SKM-1 treated with dmso at 0.1 percent for 144 hours (cell line): ENCODE measurements around the gene MAN1A1.
"Not testable (repeated sequence)": the region's sequence is repeated elsewhere in the genome, so short reads cannot be mapped to it uniquely, and the experiment has no call there.

ENCODE experiments used
- DNase-seq: peaks from one replicate; lab custom pipeline; 2025; ENCODE audit not compliant: unreplicated experiment; lab: John Stamatoyannopoulos, UW

The MAN1A1 gene

DNA sequence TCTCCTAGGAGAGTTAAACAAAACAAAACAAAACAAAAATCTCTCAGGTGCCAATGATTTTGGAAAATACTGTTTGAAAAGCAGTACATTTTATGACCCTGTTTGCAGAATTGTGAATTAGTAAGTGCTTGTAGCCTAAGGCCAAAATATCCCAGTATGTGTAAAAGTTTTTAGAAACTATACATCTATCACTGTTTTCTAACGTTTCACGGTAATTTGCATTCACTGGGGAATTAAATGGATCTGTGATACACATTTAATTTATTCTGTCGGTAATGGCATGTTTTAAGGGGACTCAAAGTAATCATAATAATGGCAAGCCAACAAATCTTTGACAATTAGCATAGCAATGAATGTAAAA, 175.5 kb downstream of the MAN1A1 start:
- DNase-seq = no peak

DNA sequence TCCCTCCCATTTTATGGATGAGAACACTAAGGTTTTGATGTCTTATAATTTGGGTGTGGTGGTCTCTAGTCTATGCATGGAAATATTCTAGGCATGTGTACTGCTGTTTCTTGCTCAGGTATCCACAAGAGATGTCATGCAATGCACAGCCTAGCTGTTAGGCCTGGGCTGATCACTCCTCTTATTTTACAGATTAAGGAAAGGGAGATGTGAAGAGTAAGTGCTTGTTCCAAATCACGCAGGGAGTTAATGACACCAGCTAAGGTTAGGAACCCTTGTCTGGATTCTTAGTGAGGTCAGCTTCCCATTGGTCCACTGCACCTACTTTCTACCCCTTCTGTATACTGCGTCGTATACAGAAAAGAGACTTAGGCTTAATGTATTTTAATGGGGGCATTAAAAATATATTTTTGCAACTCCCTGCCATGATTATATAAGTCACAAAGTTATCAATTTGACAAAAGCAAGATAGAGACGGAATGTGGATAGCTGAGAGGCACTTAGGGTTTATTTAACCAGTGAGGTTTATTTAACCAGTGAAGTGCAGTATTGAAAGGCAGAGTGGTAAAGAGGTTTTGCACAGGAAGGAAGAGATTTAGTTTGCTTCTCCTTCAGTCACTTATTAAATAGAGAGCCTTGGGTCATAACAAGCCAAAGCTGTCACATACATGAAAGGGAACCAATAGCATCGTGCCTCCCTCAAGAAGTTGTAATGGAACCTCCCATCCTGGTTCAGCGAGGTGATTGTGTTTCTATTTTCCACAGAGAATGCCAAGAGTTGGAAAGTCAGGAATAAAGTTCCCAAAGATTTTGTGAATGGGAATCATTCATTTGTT, 176.1 kb downstream of the MAN1A1 start:
- DNase-seq = no peak

DNA sequence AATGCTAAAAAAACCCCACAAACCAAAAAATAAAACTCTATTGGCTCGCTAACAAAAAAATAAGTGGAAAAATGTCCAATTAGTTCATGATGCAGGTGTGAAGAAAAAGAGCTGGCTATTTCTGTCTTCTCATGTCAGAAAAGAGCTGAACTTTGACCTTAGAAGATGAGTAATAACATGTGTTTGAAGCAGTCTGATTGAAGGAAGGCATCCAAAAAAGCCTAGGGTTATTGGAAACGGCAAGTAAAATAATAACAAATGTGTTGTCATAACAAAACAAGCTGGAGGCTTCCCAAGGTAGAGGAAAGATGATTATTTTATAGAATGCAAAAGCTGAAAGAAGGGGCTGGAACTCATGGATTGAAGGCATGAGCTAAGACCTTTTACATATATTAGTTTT, 176.7 kb downstream of the MAN1A1 start:
- DNase-seq = no peak

DNA sequence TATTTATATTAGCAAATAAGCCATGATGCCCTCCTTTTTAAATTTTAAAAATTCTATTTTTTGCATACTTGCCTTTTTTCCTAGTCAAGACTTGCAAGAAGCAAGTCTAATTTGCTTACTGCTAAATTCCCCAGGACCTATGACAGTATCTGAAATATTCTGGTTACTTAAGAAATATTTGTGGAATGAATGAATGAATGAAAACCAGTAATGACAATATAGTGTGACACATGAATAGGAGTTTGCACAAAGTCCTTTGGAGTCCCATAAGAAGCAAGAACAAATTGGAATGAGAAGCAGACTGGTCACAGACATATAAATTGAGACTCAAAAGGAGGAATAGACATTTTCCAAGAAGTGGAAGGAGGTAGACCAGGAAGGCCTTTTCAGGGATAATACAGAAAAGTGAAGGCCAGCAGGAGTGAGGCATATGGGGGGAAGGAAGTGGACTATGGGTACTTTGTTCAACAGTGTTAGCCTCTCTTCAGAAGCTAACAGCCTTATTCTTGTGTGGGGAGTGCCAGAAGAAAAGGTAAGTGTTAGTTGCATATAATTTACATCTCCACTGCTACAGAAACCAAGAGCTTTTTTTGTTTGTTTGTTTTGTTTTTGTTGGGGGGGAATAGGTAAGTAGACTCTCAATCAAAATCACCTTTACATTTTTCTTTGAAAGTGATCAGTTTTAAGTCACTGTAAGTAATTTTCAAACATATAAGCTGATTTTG, 177.5 kb downstream of the MAN1A1 start:
- no peak for DNase-seq

DNA sequence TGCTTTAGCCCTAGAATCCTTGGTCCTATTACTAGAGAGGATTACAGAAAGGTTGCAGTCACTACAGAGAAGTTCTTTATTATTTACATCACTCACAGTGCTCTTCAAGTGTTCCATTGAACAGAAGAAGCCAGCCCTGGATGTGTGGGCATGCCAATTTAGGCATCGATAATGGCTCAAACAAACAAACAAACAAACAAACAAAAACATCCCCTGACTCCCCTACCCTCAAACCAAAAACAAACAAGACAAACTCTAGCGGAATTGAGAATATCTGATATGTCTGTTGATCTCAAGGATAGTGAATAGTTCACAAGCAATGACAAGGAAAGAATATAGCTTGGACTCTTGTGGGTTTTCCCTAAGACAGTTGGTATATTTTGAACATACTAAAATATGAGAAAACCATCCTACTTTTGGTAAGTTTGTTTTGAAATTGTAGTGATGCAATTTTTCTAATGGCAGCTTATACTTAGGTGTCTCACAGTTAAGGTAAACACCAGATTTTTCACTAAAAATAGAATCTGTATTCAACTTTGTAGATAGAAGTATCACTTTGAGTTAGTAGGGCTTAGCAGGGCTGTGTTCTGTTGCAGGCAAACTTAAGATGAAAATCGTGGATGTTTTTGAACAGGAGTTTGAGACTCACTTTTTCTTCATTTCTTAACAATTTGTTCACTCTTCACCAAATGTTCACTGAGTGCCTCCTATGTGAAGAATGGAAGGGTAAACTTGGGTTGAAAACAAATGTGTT, 178.3 kb downstream of the MAN1A1 start:
- no peak for DNase-seq

DNA sequence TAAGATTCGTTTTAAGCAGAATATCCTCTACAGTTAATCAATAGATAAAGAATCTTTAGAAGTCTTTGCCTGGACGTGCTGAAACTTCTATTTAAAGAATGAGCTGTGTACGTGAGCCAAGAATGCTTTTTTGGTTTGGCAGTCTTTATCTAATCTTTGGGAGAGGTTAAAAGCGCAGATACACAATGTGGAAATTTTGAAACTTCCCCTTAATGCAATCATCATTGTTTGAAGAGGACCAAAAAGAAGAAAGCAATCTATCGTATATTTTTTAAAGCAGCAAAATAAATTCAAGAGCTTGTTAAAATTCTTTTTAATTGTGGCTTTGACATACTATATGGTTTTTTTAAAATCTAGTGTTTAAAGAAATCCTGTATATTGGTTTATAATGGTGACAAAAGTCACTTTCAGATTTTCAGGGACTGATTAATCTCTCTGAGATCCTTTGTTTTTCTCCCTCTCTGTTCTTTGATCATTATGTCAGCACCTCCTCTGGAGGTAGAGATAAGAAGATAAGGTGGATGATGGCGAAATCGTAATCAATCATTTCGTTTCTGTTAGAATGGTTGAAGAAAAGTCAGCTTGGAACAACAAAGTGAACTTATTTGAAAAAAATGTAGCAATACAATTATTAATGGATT, 179.0 kb downstream of the MAN1A1 start:
- DNase-seq = peak; percentile 20

DNA sequence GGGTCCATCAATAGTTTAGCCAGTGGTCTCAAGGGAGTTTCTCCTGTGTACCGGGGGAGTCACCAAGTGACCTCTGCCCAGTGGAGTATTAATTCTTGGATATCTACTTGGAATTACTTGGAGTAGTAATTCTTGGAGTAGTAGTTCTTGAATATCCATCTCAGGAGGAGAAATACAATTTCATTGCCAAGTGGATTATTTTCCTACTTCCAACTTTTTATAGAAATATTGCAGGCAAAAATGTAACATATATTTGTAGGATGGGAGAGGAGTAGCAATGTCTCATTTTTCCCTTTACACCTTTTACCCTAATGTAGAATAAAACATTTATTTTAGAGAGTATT, 179.5 kb downstream of the MAN1A1 start:
- DNase-seq = no peak

DNA sequence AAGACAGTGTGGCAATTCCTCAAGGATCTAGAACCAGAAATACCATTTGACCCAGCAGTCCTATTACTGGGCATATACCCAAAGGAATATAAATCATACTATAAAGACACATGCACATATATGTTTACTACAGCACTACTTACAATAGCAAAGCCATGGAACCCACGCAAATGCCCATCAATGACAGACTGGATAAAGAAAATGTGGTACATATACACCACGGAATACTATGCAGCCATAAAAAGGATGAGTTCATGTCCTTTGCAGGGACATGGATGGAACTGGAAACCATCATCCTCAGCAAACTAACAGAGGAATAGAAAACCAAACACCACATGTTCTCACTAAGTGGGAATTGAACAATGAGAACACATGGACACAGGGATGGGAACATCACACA, 180.2 kb downstream of the MAN1A1 start:
- DNase-seq = not testable (repeated sequence)

DNA sequence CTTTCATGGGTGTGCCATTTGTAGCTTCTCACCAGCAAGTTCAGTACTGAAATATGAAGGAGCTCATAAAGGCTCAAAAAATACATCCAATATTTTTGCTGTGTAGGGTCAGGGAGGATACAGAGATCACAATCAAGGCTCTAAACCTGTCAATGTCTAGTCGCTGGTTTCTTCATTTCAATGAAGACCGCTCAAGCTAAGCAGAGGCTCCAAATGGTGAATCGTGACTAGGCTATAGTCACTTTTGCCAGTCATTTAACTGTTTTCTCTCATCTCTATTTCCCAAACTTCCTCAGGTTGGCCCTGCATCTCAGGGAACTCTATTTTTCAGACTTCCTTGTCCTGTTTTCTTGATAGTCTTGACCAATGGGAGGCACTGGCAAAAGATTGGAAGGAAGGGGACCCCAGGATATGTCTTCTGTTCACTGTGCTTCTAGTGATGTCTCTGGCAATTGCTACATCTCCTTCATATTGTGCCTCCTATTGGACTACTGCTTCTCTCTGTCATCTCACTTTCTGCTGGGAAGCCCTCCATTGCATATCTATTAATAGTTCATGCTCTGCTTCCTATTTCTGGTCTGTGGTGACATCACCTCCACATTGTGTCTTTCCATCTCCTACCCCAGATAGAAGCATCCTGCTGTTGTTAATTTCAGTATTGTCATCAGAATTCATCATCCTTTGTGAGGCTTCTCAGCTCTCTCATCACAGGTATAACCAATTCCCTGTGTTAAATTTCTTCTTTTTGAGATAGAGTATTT, 183.4 kb downstream of the MAN1A1 start:
- DNase-seq = no peak

DNA sequence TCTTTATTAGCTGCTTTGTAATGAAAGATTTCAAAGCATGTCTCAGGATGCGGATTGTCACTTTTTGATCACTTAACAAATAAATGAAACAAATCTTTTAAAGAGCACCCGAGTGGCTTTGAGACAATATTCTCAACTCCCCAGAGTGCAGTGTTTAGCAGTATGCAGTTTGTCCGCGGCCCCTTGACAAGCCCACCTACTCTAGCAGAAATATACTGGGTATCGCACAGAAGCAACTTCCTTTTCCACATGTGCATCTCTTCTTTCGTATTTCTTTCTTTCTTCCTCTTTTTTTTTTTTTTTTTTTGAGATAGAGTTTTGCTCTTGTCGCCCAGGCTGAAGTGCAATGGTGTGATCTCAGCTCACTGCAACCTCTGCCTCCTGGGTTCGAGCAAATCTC, 186.6 kb downstream of the MAN1A1 start:
- DNase-seq = peak; percentile 5

DNA sequence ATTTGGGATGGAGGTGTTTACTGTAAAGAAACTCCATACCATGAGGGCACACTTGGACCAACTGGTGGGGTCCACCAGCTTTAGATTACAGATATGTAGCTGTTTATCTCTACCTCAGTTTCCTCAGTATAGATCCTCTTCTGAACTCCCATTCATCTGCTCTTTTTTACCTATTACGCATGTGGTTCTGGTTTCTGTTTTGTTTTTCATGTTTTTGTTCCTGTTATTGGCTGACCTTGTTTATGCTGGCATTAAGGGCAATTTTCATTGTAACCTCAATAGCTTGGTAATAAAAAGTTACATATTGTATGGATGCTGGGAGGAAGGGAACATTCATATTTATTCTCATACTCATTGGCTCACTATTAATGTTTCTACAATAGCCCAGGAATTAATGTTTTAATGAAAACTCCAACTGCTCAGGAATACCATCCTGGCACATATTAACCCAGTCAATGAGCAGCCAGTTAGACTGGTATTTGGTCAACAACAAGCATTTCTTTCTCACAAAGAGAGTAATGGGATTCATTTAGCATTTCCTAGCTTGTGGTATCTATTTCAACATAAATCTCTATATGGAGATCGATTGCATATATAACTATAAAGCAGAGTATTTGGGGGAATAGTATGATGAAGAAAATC, 187.3 kb downstream of the MAN1A1 start:
- DNase-seq = no peak

DNA sequence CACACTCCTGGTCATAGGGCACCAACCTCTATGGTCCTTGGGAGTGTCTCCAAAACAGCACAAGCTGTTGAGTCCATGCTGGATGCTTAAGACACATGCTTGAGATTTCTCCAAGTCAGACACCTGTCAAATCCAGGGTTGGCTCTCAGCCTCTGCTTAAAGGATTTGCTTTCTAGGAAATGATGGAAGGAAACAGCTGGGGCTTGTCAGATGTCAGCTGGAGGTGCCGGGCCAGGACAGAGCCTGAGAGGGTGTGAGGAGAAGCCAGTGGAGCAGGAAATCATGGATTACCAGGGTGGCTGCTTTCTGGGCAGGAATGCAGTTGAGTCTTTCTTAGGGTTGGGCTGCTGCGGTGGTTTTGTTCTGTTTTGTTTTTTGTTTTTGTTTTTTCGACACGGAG, 188.1 kb downstream of the MAN1A1 start:
- no peak for DNase-seq

DNA sequence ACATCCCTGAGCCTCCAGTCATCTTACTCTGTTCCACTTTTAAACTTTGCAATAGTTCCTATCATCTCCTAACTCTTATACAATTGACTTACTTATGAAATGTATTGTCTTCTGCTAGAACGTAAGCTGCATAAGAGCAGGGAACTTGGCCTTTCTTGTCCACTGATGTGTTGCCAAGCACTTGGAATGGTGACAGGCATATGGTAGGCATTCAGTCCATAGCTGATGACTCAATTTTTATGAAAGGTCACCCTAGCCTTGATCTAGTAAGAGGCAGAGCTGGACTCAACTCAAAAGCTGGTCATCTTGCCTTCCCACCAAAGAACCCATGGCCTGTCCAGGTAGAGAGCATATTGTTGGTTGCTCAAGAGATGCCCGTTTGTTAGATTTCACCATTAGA, 188.7 kb downstream of the MAN1A1 start:
- no peak for DNase-seq

DNA sequence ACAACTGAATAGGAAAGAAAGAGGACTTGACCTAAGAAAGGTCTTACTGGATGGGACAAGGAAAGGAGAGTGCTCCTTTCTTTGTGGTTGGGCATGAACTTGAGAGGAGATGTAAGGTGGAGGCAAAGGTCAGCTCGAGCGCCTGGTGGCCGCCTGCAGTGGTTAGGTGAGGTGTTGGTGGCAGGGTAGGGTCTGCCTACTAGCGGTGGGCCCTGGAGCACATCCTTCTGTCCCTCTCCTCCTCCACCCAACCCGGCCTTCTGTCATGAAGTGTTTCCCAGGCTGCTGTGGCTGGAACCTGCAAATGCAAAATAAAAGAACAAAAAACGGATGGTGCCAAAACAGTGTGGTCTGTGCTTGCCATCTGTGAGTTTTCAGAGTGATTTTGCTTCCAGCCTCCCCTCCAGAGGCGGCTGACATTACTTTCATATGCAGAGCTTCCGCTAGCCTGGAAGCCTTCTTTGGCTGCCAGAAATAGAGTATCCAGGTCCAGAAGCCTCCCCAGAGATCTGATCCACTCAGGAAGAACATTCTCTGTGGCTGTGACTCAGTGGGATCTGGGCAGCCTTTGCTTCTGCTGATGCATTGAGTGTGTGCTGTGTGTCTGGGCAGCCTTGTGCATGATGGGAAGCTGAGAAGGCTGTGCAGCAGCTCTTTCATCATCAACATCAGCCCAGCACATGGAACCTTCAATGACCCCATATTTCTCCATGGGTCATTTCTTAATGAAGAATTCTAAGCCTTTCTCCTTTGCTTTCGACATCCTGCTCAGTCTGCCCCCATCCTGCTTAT, 191.3 kb downstream of the MAN1A1 start:
- peak; percentile 88 for DNase-seq

DNA sequence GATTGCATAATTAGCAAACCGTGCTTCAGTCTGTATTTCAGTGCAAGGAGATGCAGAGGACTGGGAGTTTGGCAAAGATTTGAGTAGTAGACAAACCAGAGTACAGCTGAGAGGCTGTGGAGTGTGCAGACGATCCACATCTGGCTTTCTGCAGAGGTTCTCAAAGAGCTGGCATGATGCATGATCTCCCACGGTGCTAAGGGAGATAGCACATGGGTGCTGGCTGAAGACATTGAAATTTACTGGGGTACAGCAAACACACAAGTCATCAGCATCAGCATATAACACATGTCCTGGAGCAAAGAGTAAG, 192.1 kb downstream of the MAN1A1 start:
- no peak for DNase-seq

DNA sequence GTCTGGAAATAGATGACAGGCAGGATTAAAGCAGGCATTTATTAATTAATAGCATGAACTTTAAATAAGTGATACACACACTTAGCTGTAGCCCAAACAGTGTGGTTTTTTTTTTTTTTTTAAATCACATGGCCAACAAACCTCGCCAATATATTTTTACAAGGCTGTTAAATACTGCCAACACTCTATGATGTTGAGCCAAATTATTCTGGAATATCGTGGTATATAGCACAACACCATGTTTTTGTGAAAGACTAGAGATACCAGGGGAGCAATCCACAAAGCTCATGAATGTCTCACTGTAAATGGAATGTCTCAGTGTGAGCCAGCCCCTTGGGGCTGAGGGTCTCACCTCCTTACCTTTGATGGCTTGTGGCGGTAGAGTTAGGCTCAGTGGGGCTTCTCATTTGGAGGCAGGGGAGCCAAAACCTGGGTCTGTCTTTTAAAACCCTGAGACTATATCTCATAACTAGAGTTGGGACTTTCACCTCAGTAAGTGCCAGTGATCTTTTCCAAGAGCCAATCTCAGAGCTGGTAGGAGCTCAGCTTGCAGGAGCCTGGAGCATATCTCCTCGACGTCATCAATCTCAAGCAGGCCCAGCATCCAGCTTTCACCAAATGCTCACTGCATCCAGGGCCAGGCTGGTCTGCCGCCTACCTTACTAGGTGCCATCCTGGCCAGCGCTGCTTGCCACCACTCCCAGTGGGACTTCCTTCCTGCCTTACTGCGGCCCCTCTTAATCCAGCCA, 192.6 kb downstream of the MAN1A1 start:
- no peak for DNase-seq

DNA sequence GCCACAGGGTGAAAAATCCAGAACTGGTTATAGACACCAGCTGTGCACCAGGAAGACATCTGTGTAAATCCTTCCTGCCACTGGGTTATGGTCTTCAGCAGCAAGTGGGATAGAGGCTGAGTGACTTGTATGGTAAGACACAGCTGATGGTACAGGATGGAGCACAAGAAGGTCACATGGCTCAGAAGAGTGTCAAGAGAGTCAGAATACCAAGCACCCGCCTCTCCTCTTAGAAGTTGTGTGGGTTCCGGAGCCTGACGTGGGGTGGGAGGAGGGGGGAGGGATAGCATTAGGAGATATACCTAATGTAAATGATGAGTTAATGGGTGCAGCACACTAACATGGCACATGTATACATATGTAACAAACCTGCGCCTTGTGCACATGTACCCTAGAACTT, 193.5 kb downstream of the MAN1A1 start:
- DNase-seq = not testable (repeated sequence)

DNA sequence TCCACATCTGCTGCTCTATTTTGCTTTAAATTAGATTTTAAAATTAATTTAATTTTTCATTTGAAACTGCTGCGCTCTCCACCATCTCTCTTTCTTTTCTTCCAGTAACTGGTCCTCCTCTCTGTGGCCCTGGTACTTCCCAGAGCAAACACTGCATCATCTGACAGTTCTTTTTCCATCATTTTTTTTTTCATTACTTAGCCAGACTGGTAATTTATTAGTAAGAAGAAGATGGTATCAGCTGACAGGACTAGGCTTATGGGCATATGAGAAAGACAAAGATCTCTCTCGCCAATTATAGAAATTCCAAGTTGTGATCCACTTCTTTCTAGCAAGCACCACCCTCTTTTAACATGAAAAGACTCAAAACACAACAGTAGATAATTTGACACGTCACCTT, 197.4 kb downstream of the MAN1A1 start:
- no peak for DNase-seq
